HEK293T (cell line): ENCODE measurements around the gene CCDC141.

Experiments
- CTCF ChIA-PET: fragments of 350-600 bp; formaldehyde crosslinking; extraction: SDS; loops from one replicate; lab custom pipeline; 2021; ENCODE audit warnings: antibody characterized with exemption, inconsistent platforms; lab: Yijun Ruan, JAX
- POLR2A ChIA-PET: fragments of 350-600 bp; formaldehyde crosslinking; extraction: SDS; loops from one replicate; lab custom pipeline; 2020; ENCODE audit warnings: antibody characterized with exemption, inconsistent platforms; lab: Yijun Ruan, JAX
- DNase-seq: peaks from one replicate; pipeline ENCODE4 v3.0.0; 2012; ENCODE audit warnings: mixed read lengths; ENCODE audit errors: extremely low spot score
- ARNT ChIP-seq: fragments of 450-650 bp; IDR thresholded peaks from 2 replicates; pipeline ENCODE4 v1.6.1; 2017; ENCODE audit warnings: mild to moderate bottlenecking
- BHLHE40 ChIP-seq: fragments of 450-650 bp; IDR thresholded peaks from 2 replicates; pipeline ENCODE4 v1.6.1; 2016; ENCODE audit warnings: mild to moderate bottlenecking, moderate library complexity, borderline replicate concordance
- CTBP1 ChIP-seq: fragments of 450-650 bp; IDR thresholded peaks from 2 replicates; pipeline ENCODE4 v1.6.1; 2016; ENCODE audit warnings: borderline replicate concordance
- ELF4 ChIP-seq: fragments of 450-650 bp; IDR thresholded peaks from 2 replicates; pipeline ENCODE4 v1.6.1; 2017; ENCODE audit warnings: antibody characterized with exemption
- FOXA1 ChIP-seq: fragments of 450-650 bp; IDR thresholded peaks from 2 replicates; pipeline ENCODE4 v1.6.1; 2016; ENCODE audit warnings: mild to moderate bottlenecking
- FOXK2 ChIP-seq: fragments of 450-650 bp; IDR thresholded peaks from 2 replicates; pipeline ENCODE4 v1.6.1; 2016; ENCODE audit warnings: mild to moderate bottlenecking
- FOXM1 ChIP-seq: fragments of 450-650 bp; IDR thresholded peaks from 2 replicates; pipeline ENCODE4 v1.6.1; 2017; ENCODE audit warnings: mild to moderate bottlenecking, borderline replicate concordance
- HDGF ChIP-seq: fragments of 450-650 bp; IDR thresholded peaks from 2 replicates; pipeline ENCODE4 v1.6.1; 2017; ENCODE audit warnings: antibody characterized with exemption, borderline replicate concordance
- L3MBTL2 ChIP-seq: fragments of 450-650 bp; conservative IDR thresholded peaks from 2 replicates; pipeline ENCODE4 v1.6.1; 2016; ENCODE audit warnings: mild to moderate bottlenecking
- LEF1 ChIP-seq: fragments of 450-650 bp; IDR thresholded peaks from 2 replicates; pipeline ENCODE4 v1.6.1; 2017; ENCODE audit warnings: mild to moderate bottlenecking, borderline replicate concordance
- NFRKB ChIP-seq: fragments of 450-650 bp; IDR thresholded peaks from 2 replicates; pipeline ENCODE4 v1.6.1; 2016; ENCODE audit warnings: mild to moderate bottlenecking, moderate library complexity
- PKNOX1 ChIP-seq: fragments of 450-650 bp; IDR thresholded peaks from 2 replicates; pipeline ENCODE4 v1.6.1; 2016
- SP1 ChIP-seq: fragments of 450-650 bp; IDR thresholded peaks from 2 replicates; pipeline ENCODE4 v1.6.1; 2017
- SUZ12 ChIP-seq: fragments of 450-650 bp; IDR thresholded peaks from 2 replicates; pipeline ENCODE4 v1.6.1; 2016; ENCODE audit warnings: mild to moderate bottlenecking
- TARDBP ChIP-seq: fragments of 450-650 bp; IDR thresholded peaks from 2 replicates; pipeline ENCODE4 v1.6.1; 2016
- ZNF384 ChIP-seq: fragments of 450-650 bp; IDR thresholded peaks from 2 replicates; pipeline ENCODE4 v1.6.1; 2016

CCDC141 gene

DNA sequence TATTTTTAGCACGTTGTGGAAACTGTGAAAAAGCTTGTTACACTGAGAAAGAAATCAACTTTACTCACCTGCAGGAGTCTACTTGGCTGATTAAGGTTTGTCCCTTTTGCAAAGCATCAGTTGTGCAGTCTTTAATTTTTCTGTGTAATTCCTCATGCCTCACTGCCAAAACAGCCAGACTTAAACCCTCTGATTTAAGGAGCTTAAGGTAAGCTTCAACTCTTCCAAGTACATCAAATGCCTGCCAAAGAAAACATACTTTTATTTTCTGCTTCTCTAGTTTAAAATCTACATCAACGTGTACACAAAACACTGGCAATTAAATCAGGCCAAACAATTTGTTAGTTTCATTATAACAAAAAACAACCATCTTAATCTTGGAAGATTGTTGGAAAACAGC is 144.7 kb downstream of the CCDC141 start:
- DNase-seq: no peak
- CTCF ChIA-PET: no interaction called here

DNA sequence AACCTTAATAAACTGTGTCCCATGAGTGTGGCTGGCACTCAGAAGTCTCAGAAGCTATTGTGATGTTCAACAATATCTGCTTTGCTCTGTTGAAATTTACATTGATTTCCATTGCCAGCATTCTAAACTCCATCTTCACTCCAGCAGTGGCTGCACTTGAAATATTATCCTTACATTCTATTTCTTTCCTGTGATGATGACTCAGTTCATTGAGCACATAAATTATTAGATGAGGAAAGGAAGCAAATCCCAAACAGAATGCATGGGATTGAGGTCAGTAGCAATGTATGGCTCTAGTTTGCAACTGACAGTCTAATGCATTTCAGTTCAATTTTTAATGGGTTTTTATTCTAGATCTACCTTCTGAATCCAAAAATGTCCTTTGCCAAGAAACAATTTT is 150.3 kb downstream of the CCDC141 start:
- ChIA-PET CTCF (no interaction called here), POLR2A (no interaction called here)
- TF ChIP-seq BHLHE40 (no peak), HDGF (no peak)
- no peak for DNase-seq

More for the DNA sequence above, 144.7 kb downstream of the CCDC141 start:
- no peak for TF ChIP-seq ELF4
- no peak for TF ChIP-seq TARDBP
- TF ChIP-seq FOXA1: no peak
- TF ChIP-seq LEF1: no peak
- POLR2A ChIA-PET: no interaction called here

- no peak for DNase-seq
- CTCF ChIA-PET: no interaction called here
- no peak for TF ChIP-seq NFRKB
- TF ChIP-seq SP1: no peak
- no peak for TF ChIP-seq BHLHE40
- TF ChIP-seq HDGF: no peak
- no peak for TF ChIP-seq ELF4
- no peak for TF ChIP-seq LEF1
- TF ChIP-seq SUZ12: no peak
- no peak for TF ChIP-seq CTBP1
- TF ChIP-seq L3MBTL2: no peak
- TF ChIP-seq ARNT: no peak
- no peak for TF ChIP-seq FOXM1
- no peak for TF ChIP-seq FOXK2
- POLR2A ChIA-PET: no interaction called here
These were observed 154.1 kb downstream of the CCDC141 start for GRCh38 chr2:178895872-178896271.

DNA sequence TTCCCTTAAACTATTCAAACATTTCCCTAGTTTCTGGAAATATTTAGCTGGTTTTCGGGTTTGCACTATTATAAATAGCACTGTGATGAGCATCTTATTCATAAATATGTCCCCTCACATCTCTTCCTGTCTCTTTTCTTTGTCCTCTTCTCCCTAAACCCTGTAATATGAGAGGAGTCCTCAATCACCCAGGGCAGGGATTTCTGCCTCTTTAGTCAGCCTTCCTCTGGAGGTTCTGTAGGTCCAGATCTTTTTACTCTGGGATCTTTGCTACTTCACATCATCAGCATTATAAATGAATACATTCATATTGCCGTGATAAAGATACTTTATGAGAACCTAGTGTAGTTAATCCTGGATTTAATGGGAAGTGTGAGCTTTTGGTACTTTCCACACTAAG is 154.8 kb downstream of the CCDC141 start:
- POLR2A ChIA-PET: no interaction called here

GRCh38 chr2:178892751-178893625 is 156.9 kb downstream of the CCDC141 start:
- no peak for DNase-seq
- ChIA-PET POLR2A (no interaction called here), CTCF (no interaction called here)
- no peak for TF ChIP-seq FOXM1
- no peak for TF ChIP-seq ELF4
- TF ChIP-seq TARDBP: no peak
- no peak for TF ChIP-seq HDGF
- no peak for TF ChIP-seq CTBP1
- TF ChIP-seq L3MBTL2: no peak
- no peak for TF ChIP-seq ZNF384
- TF ChIP-seq ARNT: no peak
- TF ChIP-seq FOXK2: no peak
- no peak for TF ChIP-seq BHLHE40
- TF ChIP-seq FOXA1: no peak
- TF ChIP-seq SP1: no peak
- TF ChIP-seq SUZ12: no peak
- TF ChIP-seq LEF1: no peak
- no peak for TF ChIP-seq NFRKB
- no peak for TF ChIP-seq PKNOX1

More for the DNA sequence above, 154.8 kb downstream of the CCDC141 start:
- TF ChIP-seq FOXK2 (no peak), FOXA1 (no peak), FOXM1 (no peak), SUZ12 (no peak), NFRKB (no peak), BHLHE40 (no peak), HDGF (no peak), L3MBTL2 (no peak), PKNOX1 (no peak), TARDBP (no peak), ARNT (no peak)
- CTCF ChIA-PET: no interaction called here
- DNase-seq: no peak

DNA sequence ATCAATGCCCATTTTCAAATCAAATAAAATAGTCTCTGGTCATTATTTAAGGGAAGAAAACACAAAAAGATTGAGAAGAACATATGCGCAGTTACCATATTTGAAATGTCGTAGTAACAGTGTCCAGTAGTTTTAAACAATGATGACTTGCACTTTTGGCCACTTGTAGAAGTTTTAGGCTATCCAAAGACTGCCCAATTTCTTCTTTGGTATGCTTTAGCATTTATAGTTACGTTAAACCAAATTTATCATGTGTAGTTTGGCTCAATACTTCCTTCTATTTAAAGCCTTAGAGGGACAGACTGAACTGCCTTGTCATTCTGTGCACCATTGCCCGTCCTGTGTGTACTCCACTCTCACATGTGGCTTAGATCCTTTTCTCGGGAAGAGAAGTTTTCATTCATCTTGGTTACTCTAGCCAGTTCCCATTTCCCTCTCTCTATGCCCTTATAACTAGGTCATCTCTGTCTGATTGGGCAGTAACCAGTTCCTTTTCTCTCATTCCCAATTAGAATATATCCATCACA is 157.9 kb downstream of the CCDC141 start:
- ChIA-PET CTCF (interaction anchor here (1.4 kb wide), 1 partner anchor 15 kb away, joined by 4 read pairs; no protein-coding TSS in a partner anchor), POLR2A (no interaction called here)
- DNase-seq: no peak
- TF ChIP-seq SP1 (no peak), ARNT (no peak), ZNF384 (no peak), FOXM1 (no peak), FOXA1 (no peak), BHLHE40 (no peak), HDGF (no peak), L3MBTL2 (no peak), LEF1 (no peak)
